Duodenal mucosa (tissue), 2 donors: Measurements from ENCODE around the gene DDX23.
"Not testable (repeated sequence)": the region's sequence is repeated elsewhere in the genome, so short reads cannot be mapped to it uniquely, and the experiment has no call there.

Source experiments
- H3K27ac ChIP-seq: one replicate; pipeline ENCODE4 v1.7.0; 2013; ENCODE audit warnings: low read depth, low read length
- H3K27me3 ChIP-seq, 2 donors: one replicate each; pipeline ENCODE4 v1.7.0; 2013; ENCODE audit warnings: low read length in 2 of 2, control low read depth in 1 of 2; ENCODE audit not compliant: insufficient read depth in 2 of 2, control insufficient read depth in 1 of 2
- H3K36me3 ChIP-seq, 2 donors: one replicate each; pipeline ENCODE4 v1.7.0; 2013; ENCODE audit warnings: low read length in 2 of 2, control low read depth in 1 of 2; ENCODE audit not compliant: insufficient read depth in 2 of 2, control insufficient read depth in 1 of 2
- H3K4me1 ChIP-seq, 2 donors: one replicate each; pipeline ENCODE4 v1.7.0; 2013; ENCODE audit warnings: low read length in 2 of 2, control low read depth in 1 of 2; ENCODE audit not compliant: insufficient read depth in 2 of 2, control insufficient read depth in 1 of 2
- H3K4me3 ChIP-seq, 2 donors: one replicate each; pipeline ENCODE4 v1.7.0; 2013; ENCODE audit warnings: low read length in 2 of 2, low read depth in 1 of 2
- H3K9ac ChIP-seq, 2 donors: one replicate each; pipeline ENCODE4 v1.7.0; 2013; ENCODE audit warnings: low read length in 2 of 2, low read depth in 1 of 2
- H3K9me3 ChIP-seq, 2 donors: one replicate each; pipeline ENCODE4 v1.7.0; 2013; ENCODE audit warnings: low read length in 2 of 2, control low read depth in 1 of 2; ENCODE audit not compliant: control insufficient read depth in 1 of 2

The DDX23 gene

DNA sequence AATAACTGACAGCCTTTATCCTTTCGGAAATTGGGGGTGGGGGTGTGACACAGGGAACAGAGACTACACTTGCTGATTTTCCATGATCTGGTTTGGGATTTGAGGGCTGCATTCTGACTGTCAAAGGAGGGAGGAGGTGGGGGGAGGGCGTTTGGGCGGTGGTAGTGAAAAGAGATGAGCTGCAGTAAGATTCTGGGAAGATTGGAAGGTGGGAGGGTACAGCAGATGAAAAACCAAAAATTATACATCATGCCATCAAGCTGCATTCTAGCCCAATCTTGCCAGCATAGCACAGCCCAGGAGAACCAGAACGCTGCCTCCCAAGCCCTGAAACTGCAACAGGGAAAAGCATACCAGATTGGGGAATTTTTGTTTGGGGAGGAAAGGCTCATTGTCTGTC is 11.3 kb upstream of the DDX23 start:
- Histone ChIP-seq H3K4me3 (no peak overlapping the region), H3K36me3 (peaks cover 0 to 6% of the 10 kb centered on the region in 2 donors), H3K9ac (no peak overlapping the region), H3K4me1 (peaks cover 20 to 22% of the 10 kb centered on the region in 2 donors), H3K9me3 (no peaks in the 10 kb centered on the region), H3K27me3 (peaks cover 0 to 6% of the 10 kb centered on the region in 2 donors), H3K27ac (no peak overlapping the region)

DNA sequence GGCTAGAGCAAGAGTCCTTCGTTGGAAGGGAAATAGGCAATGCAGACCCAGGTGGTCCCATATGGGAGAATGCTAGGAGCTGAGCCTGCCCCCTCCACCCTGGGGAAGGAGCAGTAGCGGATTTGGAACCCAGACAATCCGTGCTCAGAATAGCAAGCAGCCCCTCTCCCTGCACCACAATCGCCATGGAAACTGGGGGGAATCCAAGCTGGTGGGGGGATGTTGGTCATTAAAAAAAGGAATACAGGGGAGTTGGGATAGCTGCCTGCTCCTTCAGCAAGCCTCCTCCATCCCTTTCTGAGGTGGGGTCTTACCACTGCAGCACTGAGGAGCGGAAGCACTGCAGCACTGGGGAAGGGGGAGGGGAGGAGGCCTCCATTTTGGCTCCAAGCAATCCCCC is 10.8 kb upstream of the DDX23 start:
- H3K4me3 ChIP-seq: no peak overlapping the region
- H3K27me3 ChIP-seq: peaks cover 0 to 6% of the 10 kb centered on the region in 2 donors
- H3K36me3 ChIP-seq: peaks cover 0 to 6% of the 10 kb centered on the region in 2 donors
- H3K9ac ChIP-seq: no peak overlapping the region
- H3K4me1 ChIP-seq: peaks cover 20 to 22% of the 10 kb centered on the region in 2 donors
- no peak overlapping the region for H3K27ac ChIP-seq
- H3K9me3 ChIP-seq: no peaks in the 10 kb centered on the region

- Histone ChIP-seq H3K36me3 (peaks cover 0 to 11% of the 10 kb centered on the region in 2 donors), H3K9me3 (no peaks in the 10 kb centered on the region), H3K4me3 (no peak overlapping the region), H3K9ac (no peak overlapping the region), H3K4me1 (peaks cover 17 to 22% of the 10 kb centered on the region in 2 donors), H3K27ac (no peak overlapping the region), H3K27me3 (peaks cover 0 to 6% of the 10 kb centered on the region in 2 donors)
Observed at GRCh38 chr12:48861111-48861510, 9.1 kb upstream of the DDX23 start.

DNA sequence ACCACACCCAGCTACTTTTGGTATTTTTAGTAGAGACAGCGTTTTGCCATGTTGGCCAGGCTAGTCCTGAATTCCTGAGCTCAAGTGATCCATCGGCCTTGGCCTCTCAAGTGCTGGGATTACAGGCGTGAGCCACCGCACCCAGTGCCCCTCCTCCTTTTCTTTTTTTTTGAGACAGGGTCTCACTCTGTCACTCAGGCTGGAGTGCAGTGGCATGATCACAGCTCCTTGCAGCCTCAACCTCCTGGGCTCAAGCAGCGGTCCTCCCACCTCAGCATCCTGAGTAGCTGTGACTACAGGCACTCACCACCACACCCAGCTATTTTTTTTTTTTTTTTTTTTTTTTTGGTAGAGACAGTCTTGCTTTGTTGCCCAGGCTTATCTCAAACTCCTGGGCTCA is 8.3 kb upstream of the DDX23 start:
- not testable (repeated sequence) for H3K27ac ChIP-seq, H3K9ac ChIP-seq, H3K4me3 ChIP-seq, H3K9me3 ChIP-seq, H3K27me3 ChIP-seq
- Histone ChIP-seq H3K36me3 (peaks cover 0 to 11% of the 10 kb centered on the region in 2 donors), H3K4me1 (peaks cover 15 to 21% of the 10 kb centered on the region in 2 donors)

DNA sequence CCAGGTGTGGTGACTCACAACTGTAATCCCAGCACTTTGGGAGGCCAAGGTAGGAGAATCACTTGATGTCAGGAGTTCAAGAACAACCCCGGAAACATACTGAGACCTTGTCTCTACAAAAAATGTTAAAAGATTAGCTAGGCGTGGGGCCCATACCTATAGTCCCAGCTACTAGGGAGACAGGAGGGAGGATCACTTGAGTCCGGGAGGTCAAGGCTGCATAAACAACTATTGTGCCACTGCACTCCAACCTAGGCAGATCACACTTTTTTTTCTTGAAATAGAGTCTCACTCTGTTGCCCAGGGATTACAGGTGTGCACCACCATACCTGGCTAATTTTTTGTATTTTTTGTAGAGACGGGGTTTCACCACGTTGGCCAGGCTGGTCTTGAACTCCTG is 7.6 kb upstream of the DDX23 start:
- Histone ChIP-seq H3K36me3 (peaks cover 0 to 11% of the 10 kb centered on the region in 2 donors), H3K27ac (no peak overlapping the region), H3K4me3 (no peak overlapping the region), H3K9ac (no peak overlapping the region), H3K27me3 (peaks cover 0 to 6% of the 10 kb centered on the region in 2 donors), H3K9me3 (no peaks in the 10 kb centered on the region), H3K4me1 (peaks cover 9 to 15% of the 10 kb centered on the region in 2 donors)

- Histone ChIP-seq H3K9me3 (no peaks in the 10 kb centered on the region), H3K9ac (no peak overlapping the region), H3K4me1 (peaks cover 0 to under 1% of the 10 kb centered on the region in 2 donors), H3K27me3 (no peaks in the 10 kb centered on the region), H3K36me3 (peaks cover 0 to 11% of the 10 kb centered on the region in 2 donors), H3K27ac (no peak overlapping the region), H3K4me3 (no peak overlapping the region)
Observed at GRCh38 chr12:48858043-48858442, 6.1 kb upstream of the DDX23 start.

DNA sequence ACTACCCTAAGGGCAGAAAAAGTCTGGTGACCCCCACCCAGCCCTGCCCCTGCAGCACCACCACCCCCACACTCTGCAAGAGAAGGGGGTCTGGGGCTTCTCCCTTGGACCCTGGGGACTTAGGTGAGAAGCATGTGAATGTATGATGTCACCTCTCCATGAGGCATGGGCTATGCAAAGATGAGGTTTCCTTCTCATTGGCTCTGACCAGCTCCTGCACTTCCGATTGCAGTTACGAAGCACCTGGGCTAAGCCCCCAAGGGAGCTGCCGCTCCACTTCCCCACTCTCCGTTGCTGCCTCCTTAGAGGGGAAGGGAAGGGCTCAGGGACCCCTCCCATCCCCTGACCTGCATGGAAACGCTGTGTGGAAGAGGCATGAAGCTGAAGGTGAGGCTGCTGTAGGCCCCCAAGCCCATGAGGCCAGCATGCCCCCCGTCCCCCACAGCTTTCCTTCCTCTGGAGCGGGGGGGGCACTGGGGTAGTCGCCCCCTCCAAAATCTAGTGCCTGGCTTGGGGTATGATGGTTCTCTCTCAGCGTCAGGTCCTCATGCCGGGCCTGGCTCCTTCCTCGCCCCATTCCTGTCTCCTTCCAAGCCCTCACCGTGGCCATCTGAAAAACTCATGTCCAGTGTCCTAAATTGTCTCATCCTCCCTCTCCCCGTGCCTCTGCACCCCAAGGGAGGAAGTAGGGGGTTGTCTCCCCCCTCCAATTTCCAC is 5.5 kb upstream of the DDX23 start:
- Histone ChIP-seq H3K9me3 (no peaks in the 10 kb centered on the region), H3K36me3 (peaks cover 0 to 11% of the 10 kb centered on the region in 2 donors), H3K9ac (no peak overlapping the region), H3K27ac (no peak overlapping the region), H3K4me1 (peaks cover 6 to 7% of the 10 kb centered on the region in 2 donors), H3K4me3 (no peak overlapping the region), H3K27me3 (no peaks in the 10 kb centered on the region)

GRCh38 chr12:48856379-48856778 is 4.4 kb upstream of the DDX23 start:
- H3K27ac ChIP-seq: no peak overlapping the region
- no peaks in the 10 kb centered on the region for H3K9me3 ChIP-seq
- H3K27me3 ChIP-seq: no peaks in the 10 kb centered on the region
- peaks cover 0 to 5% of the 10 kb centered on the region in 2 donors for H3K36me3 ChIP-seq
- H3K9ac ChIP-seq: no peak overlapping the region
- H3K4me1 ChIP-seq: peaks cover 7 to 9% of the 10 kb centered on the region in 2 donors
- H3K4me3 ChIP-seq: no peak overlapping the region

DNA sequence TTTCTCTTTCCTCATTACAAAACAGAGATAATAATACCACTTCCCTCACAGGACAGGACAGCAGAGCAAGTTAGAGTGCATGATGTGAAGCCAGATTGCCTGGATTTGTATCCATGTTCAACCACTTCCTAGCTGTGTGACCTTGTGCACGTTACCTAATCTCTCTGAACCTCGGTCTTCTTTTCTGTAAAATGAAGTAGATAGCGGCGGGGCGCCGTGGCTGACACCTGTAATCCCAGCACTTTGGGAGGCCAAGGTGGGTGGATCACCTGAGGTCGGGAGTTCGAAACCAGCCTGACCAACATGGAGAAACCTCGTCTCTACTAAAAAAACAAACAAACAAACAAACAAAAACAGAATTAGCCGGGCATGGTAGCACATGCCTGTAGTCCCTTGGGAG is 3.0 kb upstream of the DDX23 start:
- not testable (repeated sequence) for H3K36me3 ChIP-seq, H3K4me3 ChIP-seq, H3K9me3 ChIP-seq, H3K27ac ChIP-seq, H3K27me3 ChIP-seq, H3K9ac ChIP-seq
- H3K4me1 ChIP-seq: peaks cover 18% of the 10 kb centered on the region in 2 donors

- H3K9me3 ChIP-seq: no peaks in the 10 kb centered on the region
- peaks cover 18 to 20% of the 10 kb centered on the region in 2 donors for H3K4me1 ChIP-seq
- no peak overlapping the region for H3K4me3 ChIP-seq
- H3K27me3 ChIP-seq: no peaks in the 10 kb centered on the region
- H3K36me3 ChIP-seq: peaks cover 0 to 8% of the 10 kb centered on the region in 2 donors
- no peak overlapping the region for H3K9ac ChIP-seq
- no peak overlapping the region for H3K27ac ChIP-seq
Observed at GRCh38 chr12:48854488-48854887, 2.5 kb upstream of the DDX23 start.
